Caco-2 (cell line): ENCODE results near the gene LMTK2. TPM values are rescaled to one million over a fixed set of nuclear protein-coding genes. Genes with fewer than 3 reads are reported as not detected.
A peak's percentile ranks its signal among the peaks of the same experiment; 100 is the strongest.

Experiments used
- BruUV-seq: library from RNA; stranded (reverse); fragments of 400-500 nt; replicated peaks from 2 replicates; lab custom pipeline; 2021; lab: Mats Ljungman, UMichigan
- CTCF ChIA-PET: fragments of 300-600 bp; sonication (Branson Sonifier 250); formaldehyde crosslinking; loops from one replicate; lab custom pipeline; 2022; ENCODE audit warnings: antibody characterized with exemption; lab: Charles Lee
- POLR2A ChIA-PET: fragments of 300-600 bp; sonication (Branson Sonifier 250); formaldehyde crosslinking; loops from one replicate; lab custom pipeline; 2022; ENCODE audit warnings: antibody characterized with exemption; lab: Charles Lee
- DNase-seq, 2 experiments: peaks; one replicate each; pipeline versions ENCODE4 v3.0.0 to v3.0.0-alpha.2; 2020 to 2022
- H3K27me3 ChIP-seq: replicated peaks from 2 replicates; pipeline ENCODE4 v1.6.0; 2011; ENCODE audit warnings: low read length; ENCODE audit not compliant: control insufficient read depth, insufficient read depth
- H3K36me3 ChIP-seq: 2 replicates; pipeline ENCODE4 v1.5.1; 2011; ENCODE audit warnings: low read length; ENCODE audit not compliant: control insufficient read depth, insufficient read depth
- H3K4me1 ChIP-seq: fragments of 250-450 bp; sonication (Bioruptor Pico); 2 replicates; pipeline ENCODE4 v1.5.1; 2020; ENCODE audit warnings: mild to moderate bottlenecking
- H3K4me3 ChIP-seq: 2 replicates; pipeline ENCODE4 v1.5.1; 2011; ENCODE audit warnings: low read depth, mild to moderate bottlenecking, control low read depth, low read length
- H3K9me3 ChIP-seq: fragments of 250-450 bp; sonication (Bioruptor Pico); 2 replicates; pipeline ENCODE4 v1.5.1; 2020; ENCODE audit warnings: mild to moderate bottlenecking, moderate library complexity
- H3K27ac Mint-ChIP-seq: one replicate; pipeline ENCODE4 v1.8.0; 2022; ENCODE audit warnings: mixed read lengths; ENCODE audit not compliant: unreplicated experiment
- H3K27me3 Mint-ChIP-seq: one replicate; pipeline ENCODE4 v1.8.0; 2022; ENCODE audit warnings: mixed read lengths; ENCODE audit not compliant: insufficient read depth, unreplicated experiment
- H3K36me3 Mint-ChIP-seq: one replicate; pipeline ENCODE4 v1.8.0; 2022; ENCODE audit warnings: mild to moderate bottlenecking, mixed read lengths; ENCODE audit not compliant: insufficient read depth, unreplicated experiment
- H3K4me1 Mint-ChIP-seq: one replicate; pipeline ENCODE4 v1.8.0; 2022; ENCODE audit warnings: low read depth, mixed read lengths; ENCODE audit not compliant: unreplicated experiment
- H3K4me3 Mint-ChIP-seq: one replicate; pipeline ENCODE4 v1.8.0; 2022; ENCODE audit warnings: mild to moderate bottlenecking, moderate library complexity, mixed read lengths; ENCODE audit not compliant: unreplicated experiment
- H3K9me3 Mint-ChIP-seq: one replicate; pipeline ENCODE4 v1.8.0; 2022; ENCODE audit warnings: mixed read lengths; ENCODE audit not compliant: unreplicated experiment
- intact Hi-C: fragments of 100-400 bp; cut with micrococcal nuclease; formaldehyde crosslinking; loops from one replicate; pipeline ENCODE4 v1.10.0; 2022; ENCODE audit not compliant: unreplicated experiment
- total RNA-seq: library from RNA; stranded (reverse); gene quantifications from 2 replicates; pipeline ENCODE4 v1.2.3, GENCODE V29; 2022
- TF ChIP-seq, protein P1 (sequence below), 2 experiments: fragments of 200-600 bp in 1 of 2; IDR thresholded peaks; 1 replicate in 1 of 2; 2 replicates in 1 of 2; pipeline versions ENCODE4 v1.5.1 to v1.8.0; 2011 to 2022; ENCODE audit warnings: antibody characterized with exemption in 1 of 2, control low read depth in 1 of 2, inconsistent platforms in 1 of 2, low read depth in 1 of 2, low read length in 1 of 2, mild to moderate bottlenecking in 1 of 2, moderate library complexity in 1 of 2; ENCODE audit not compliant: insufficient read depth in 1 of 2, severe bottlenecking in 1 of 2, unreplicated experiment in 1 of 2

Gene LMTK2
- total RNA-seq, 1 experiment from 2014 or later = 21.9 TPM

DNA sequence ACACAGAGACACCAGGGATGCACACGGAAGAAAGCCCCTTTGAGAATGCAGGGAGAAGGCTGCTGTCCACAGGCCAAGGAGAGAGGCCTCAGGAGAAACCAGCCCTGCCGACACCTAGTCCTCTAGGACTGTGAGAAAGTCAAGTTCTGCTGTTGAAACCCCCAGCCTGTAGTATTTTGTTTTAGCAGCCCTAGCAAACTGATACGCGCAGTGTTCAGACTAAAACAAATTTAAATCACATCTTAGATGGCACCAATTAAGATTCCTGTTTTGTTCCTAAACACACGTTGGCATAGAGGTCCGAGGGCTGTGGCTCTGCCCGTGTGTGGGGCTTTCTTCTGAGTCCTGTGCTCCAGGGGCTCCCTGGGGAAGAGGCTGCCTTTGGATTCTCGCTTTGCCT lies 21.7 kb downstream of the LMTK2 start:
- Histone ChIP-seq H3K27me3 (no peaks in the 10 kb centered on the region), H3K9me3 (no peaks in the 10 kb centered on the region), H3K36me3 (no peaks in the 10 kb centered on the region), H3K4me3 (no peak overlapping the region), H3K4me1 (peaks cover 31% of the 10 kb centered on the region)
- TF ChIP-seq, protein P1, sequence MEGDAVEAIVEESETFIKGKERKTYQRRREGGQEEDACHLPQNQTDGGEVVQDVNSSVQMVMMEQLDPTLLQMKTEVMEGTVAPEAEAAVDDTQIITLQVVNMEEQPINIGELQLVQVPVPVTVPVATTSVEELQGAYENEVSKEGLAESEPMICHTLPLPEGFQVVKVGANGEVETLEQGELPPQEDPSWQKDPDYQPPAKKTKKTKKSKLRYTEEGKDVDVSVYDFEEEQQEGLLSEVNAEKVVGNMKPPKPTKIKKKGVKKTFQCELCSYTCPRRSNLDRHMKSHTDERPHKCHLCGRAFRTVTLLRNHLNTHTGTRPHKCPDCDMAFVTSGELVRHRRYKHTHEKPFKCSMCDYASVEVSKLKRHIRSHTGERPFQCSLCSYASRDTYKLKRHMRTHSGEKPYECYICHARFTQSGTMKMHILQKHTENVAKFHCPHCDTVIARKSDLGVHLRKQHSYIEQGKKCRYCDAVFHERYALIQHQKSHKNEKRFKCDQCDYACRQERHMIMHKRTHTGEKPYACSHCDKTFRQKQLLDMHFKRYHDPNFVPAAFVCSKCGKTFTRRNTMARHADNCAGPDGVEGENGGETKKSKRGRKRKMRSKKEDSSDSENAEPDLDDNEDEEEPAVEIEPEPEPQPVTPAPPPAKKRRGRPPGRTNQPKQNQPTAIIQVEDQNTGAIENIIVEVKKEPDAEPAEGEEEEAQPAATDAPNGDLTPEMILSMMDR (IDR thresholded peaks at IDR 0.05; ENCODE audit: insufficient read depth in 1 of 2, low read depth in 1 of 2, low read length in 1 of 2, severe bottlenecking in 1 of 2, unreplicated experiment in 1 of 2) = no peak
- no TSS peak for BruUV-seq
- H3K27me3 Mint-ChIP-seq = no peaks in the 10 kb centered on the region
- CTCF ChIA-PET = no interaction called here
- no peaks in the 10 kb centered on the region for H3K36me3 Mint-ChIP-seq
- H3K9me3 Mint-ChIP-seq = no peaks in the 10 kb centered on the region
- H3K4me1 Mint-ChIP-seq = peaks cover 25% of the 10 kb centered on the region
- no peak overlapping the region for H3K4me3 Mint-ChIP-seq
- intact Hi-C loops = no loop called here
- DNase-seq = no peak
- POLR2A ChIA-PET = no interaction called here
- no peak overlapping the region for H3K27ac Mint-ChIP-seq

DNA sequence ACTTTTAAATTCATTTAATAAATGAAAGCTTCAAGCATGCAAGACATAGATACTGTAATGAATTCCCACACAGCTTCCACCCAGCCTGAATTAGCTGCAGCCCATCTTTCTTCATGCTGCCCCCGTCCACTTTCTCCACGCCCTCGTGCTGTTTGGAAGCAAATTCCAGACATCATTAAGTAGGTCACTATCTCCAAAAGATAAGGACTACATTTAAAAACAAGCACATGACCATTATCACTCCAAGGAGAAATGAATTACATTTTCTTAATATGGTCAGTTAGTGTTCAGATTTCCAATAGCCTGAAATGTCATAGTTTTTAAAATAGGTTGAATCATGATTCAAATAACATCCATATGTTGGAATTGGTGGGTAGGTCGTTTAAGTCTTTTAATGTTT lies 24.3 kb downstream of the LMTK2 start:
- BruUV-seq = no TSS peak

DNA sequence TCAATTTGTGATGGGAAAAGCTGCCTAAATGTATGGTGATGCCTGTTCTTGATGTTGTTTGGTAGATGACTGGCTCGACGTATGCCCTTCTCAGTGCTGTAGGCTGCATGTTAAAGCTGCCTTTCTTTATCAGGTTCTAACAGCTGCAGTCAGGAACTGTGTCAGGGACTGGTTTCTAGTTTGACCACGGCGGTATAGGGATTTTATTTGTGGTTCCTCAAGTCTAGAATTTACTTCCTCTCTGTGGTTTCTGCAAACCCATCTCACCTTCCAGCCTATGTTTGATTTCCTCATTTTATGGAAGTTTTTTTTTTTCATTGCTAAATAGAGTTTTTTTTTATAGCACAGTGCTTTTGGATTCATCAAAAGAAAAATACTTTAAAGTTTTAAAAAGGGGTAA lies 26.5 kb downstream of the LMTK2 start:
- BruUV-seq = no TSS peak
- no peak overlapping the region for H3K4me3 Mint-ChIP-seq
- H3K27me3 Mint-ChIP-seq = no peaks in the 10 kb centered on the region
- Histone ChIP-seq H3K4me3 (no peak overlapping the region), H3K36me3 (no peaks in the 10 kb centered on the region), H3K27me3 (no peaks in the 10 kb centered on the region), H3K9me3 (no peaks in the 10 kb centered on the region), H3K4me1 (peaks cover 40% of the 10 kb centered on the region)
- no peaks in the 10 kb centered on the region for H3K9me3 Mint-ChIP-seq
- no peaks in the 10 kb centered on the region for H3K36me3 Mint-ChIP-seq
- ChIA-PET CTCF (interaction anchor here (2.1 kb wide), 1 partner anchor 23 kb away, joined by 9 read pairs; no protein-coding TSS in a partner anchor), POLR2A (no interaction called here)
- DNase-seq = no peak
- TF ChIP-seq, protein P1 (IDR thresholded peaks at IDR 0.05; ENCODE audit: insufficient read depth in 1 of 2, low read depth in 1 of 2, low read length in 1 of 2, severe bottlenecking in 1 of 2, unreplicated experiment in 1 of 2) = no peak
- peaks cover 32% of the 10 kb centered on the region for H3K4me1 Mint-ChIP-seq
- H3K27ac Mint-ChIP-seq = peak overlapping the region; percentile 16
- intact Hi-C loops = no loop called here

More for the DNA sequence above, 24.3 kb downstream of the LMTK2 start:
- Histone ChIP-seq H3K9me3 (no peaks in the 10 kb centered on the region), H3K4me3 (no peak overlapping the region), H3K36me3 (no peaks in the 10 kb centered on the region), H3K27me3 (no peaks in the 10 kb centered on the region), H3K4me1 (peaks cover 40% of the 10 kb centered on the region)
- TF ChIP-seq, protein P1 (IDR thresholded peaks at IDR 0.05; ENCODE audit: insufficient read depth in 1 of 2, low read depth in 1 of 2, low read length in 1 of 2, severe bottlenecking in 1 of 2, unreplicated experiment in 1 of 2) = no peak
- Mint-ChIP-seq H3K4me1 (peaks cover 32% of the 10 kb centered on the region), H3K27ac (peak overlapping the region; percentile 33), H3K27me3 (no peaks in the 10 kb centered on the region), H3K36me3 (no peaks in the 10 kb centered on the region), H3K4me3 (peak overlapping the region; percentile 26), H3K9me3 (no peaks in the 10 kb centered on the region)
- POLR2A ChIA-PET = interaction anchor here (1.2 kb wide), 1 partner anchor 21 kb away, joined by 7 read pairs; no protein-coding TSS in a partner anchor
- no peak for DNase-seq
- intact Hi-C loops = loop anchor here (1.0 to 2.0 kb wide), 2 partner anchors 16 to 25 kb away; partner anchors contain the start of gene LMTK2
- CTCF ChIA-PET = interaction anchor here (0.5 to 2.2 kb wide), 6 partner anchors 20 to 1892 kb away, joined by 3 to 10 read pairs (median 4); no protein-coding TSS in a partner anchor
